ENCODE measurements around the gene PATJ.
"Not testable (repeated sequence)": the region's sequence is repeated elsewhere in the genome, so short reads cannot be mapped to it uniquely, and the experiment has no call there.

DNA sequence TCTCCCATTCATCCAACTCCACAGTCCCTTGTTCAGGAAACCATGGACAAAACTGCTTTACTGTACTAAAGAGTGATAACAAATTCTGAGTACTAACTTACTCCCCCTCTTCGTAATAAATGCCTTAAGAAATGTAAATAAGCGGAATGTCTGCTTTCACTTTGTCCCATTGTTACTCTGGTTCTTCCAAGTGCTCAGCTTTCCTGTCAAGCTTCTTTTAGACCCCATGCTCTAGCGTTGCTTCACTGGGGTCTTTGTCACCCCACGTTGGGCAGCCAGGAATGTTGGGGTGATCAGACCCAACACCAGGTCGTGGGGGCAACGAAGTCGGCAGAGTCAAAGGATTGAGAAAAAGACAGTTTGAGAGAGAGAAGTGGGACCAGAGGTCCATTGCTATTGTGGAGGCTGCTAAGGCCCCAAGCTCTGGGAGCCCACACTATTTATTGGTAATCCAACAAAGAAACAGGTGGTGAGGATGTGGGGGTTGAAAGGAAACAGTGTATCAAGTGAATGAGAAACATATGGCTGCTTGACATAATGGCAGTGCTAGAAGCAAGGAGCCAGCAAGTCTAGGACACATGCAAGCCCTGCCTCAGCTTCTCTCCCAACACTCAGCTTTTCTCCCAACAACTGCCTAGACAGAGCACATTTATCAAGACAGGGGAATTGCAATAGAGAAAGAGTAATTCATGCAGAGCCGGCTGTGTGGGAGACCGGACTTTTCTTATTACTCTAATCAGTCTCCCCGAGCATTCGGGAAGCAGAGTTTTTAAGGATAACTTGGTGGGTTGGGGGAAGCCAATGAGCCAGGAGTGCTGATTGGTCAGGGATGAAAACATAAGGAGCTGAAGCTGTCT is 441.1 kb downstream of the PATJ start:
- not testable (repeated sequence) for TF ChIP-seq RELA (CRISPR knock-in tag; IDR thresholded peaks at IDR 0.05; ENCODE audit: borderline replicate concordance); FOXJ3 (CRISPR knock-in tag; IDR thresholded peaks at IDR 0.05; ENCODE audit: borderline replicate concordance); NR3C1 (CRISPR knock-in tag; conservative IDR thresholded peaks at IDR 0.05; ENCODE audit: low read depth); GRHL2 (CRISPR knock-in tag; IDR thresholded peaks at IDR 0.05; ENCODE audit: insufficient replicate concordance, severe bottlenecking); SP1 (CRISPR knock-in tag; conservative IDR thresholded peaks at IDR 0.05); NR1H2 (CRISPR knock-in tag; IDR thresholded peaks at IDR 0.05)
- TF ChIP-seq, protein P1, sequence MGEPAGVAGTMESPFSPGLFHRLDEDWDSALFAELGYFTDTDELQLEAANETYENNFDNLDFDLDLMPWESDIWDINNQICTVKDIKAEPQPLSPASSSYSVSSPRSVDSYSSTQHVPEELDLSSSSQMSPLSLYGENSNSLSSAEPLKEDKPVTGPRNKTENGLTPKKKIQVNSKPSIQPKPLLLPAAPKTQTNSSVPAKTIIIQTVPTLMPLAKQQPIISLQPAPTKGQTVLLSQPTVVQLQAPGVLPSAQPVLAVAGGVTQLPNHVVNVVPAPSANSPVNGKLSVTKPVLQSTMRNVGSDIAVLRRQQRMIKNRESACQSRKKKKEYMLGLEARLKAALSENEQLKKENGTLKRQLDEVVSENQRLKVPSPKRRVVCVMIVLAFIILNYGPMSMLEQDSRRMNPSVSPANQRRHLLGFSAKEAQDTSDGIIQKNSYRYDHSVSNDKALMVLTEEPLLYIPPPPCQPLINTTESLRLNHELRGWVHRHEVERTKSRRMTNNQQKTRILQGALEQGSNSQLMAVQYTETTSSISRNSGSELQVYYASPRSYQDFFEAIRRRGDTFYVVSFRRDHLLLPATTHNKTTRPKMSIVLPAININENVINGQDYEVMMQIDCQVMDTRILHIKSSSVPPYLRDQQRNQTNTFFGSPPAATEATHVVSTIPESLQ (CRISPR knock-in tag; IDR thresholded peaks at IDR 0.05) = not testable (repeated sequence)
- TF ChIP-seq, protein P2, sequence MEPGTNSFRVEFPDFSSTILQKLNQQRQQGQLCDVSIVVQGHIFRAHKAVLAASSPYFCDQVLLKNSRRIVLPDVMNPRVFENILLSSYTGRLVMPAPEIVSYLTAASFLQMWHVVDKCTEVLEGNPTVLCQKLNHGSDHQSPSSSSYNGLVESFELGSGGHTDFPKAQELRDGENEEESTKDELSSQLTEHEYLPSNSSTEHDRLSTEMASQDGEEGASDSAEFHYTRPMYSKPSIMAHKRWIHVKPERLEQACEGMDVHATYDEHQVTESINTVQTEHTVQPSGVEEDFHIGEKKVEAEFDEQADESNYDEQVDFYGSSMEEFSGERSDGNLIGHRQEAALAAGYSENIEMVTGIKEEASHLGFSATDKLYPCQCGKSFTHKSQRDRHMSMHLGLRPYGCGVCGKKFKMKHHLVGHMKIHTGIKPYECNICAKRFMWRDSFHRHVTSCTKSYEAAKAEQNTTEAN (CRISPR knock-in tag; IDR thresholded peaks at IDR 0.05) = not testable (repeated sequence)
- TF ChIP-seq, protein P3, sequence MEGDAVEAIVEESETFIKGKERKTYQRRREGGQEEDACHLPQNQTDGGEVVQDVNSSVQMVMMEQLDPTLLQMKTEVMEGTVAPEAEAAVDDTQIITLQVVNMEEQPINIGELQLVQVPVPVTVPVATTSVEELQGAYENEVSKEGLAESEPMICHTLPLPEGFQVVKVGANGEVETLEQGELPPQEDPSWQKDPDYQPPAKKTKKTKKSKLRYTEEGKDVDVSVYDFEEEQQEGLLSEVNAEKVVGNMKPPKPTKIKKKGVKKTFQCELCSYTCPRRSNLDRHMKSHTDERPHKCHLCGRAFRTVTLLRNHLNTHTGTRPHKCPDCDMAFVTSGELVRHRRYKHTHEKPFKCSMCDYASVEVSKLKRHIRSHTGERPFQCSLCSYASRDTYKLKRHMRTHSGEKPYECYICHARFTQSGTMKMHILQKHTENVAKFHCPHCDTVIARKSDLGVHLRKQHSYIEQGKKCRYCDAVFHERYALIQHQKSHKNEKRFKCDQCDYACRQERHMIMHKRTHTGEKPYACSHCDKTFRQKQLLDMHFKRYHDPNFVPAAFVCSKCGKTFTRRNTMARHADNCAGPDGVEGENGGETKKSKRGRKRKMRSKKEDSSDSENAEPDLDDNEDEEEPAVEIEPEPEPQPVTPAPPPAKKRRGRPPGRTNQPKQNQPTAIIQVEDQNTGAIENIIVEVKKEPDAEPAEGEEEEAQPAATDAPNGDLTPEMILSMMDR (IDR thresholded peaks at IDR 0.05) = not testable (repeated sequence)
- TF ChIP-seq, protein P4, sequence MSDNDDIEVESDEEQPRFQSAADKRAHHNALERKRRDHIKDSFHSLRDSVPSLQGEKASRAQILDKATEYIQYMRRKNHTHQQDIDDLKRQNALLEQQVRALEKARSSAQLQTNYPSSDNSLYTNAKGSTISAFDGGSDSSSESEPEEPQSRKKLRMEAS (CRISPR knock-in tag; IDR thresholded peaks at IDR 0.05) = peak; percentile 60
- TF ChIP-seq, protein P5, sequence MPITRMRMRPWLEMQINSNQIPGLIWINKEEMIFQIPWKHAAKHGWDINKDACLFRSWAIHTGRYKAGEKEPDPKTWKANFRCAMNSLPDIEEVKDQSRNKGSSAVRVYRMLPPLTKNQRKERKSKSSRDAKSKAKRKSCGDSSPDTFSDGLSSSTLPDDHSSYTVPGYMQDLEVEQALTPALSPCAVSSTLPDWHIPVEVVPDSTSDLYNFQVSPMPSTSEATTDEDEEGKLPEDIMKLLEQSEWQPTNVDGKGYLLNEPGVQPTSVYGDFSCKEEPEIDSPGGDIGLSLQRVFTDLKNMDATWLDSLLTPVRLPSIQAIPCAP (CRISPR knock-in tag; IDR thresholded peaks at IDR 0.05) = not testable (repeated sequence)
- TF ChIP-seq, protein P6, sequence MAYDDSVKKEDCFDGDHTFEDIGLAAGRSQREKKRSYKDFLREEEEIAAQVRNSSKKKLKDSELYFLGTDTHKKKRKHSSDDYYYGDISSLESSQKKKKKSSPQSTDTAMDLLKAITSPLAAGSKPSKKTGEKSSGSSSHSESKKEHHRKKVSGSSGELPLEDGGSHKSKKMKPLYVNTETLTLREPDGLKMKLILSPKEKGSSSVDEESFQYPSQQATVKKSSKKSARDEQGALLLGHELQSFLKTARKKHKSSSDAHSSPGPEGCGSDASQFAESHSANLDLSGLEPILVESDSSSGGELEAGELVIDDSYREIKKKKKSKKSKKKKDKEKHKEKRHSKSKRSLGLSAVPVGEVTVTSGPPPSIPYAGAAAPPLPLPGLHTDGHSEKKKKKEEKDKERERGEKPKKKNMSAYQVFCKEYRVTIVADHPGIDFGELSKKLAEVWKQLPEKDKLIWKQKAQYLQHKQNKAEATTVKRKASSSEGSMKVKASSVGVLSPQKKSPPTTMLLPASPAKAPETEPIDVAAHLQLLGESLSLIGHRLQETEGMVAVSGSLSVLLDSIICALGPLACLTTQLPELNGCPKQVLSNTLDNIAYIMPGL (CRISPR knock-in tag; IDR thresholded peaks at IDR 0.05) = not testable (repeated sequence)
- TF ChIP-seq, protein P7, sequence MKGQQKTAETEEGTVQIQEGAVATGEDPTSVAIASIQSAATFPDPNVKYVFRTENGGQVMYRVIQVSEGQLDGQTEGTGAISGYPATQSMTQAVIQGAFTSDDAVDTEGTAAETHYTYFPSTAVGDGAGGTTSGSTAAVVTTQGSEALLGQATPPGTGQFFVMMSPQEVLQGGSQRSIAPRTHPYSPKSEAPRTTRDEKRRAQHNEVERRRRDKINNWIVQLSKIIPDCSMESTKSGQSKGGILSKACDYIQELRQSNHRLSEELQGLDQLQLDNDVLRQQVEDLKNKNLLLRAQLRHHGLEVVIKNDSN (CRISPR knock-in tag; IDR thresholded peaks at IDR 0.05) = not testable (repeated sequence)

Measured in WTC11 (cell line).